PC-9 (cell line): Measurements from ENCODE around the gene KLK13. TPM values are rescaled to one million over a fixed set of nuclear protein-coding genes. Genes with fewer than 3 reads are reported as not detected.

ENCODE experiments used
- BruUV-seq: library from RNA; stranded (reverse); fragments of 400-500 nt; replicated peaks from 2 replicates; lab custom pipeline; 2021; lab: Mats Ljungman, UMichigan
- CTCF ChIA-PET: fragments of 300-600 bp; sonication (Branson Sonifier 250); formaldehyde crosslinking; loops from one replicate; lab custom pipeline; 2022; ENCODE audit warnings: antibody characterized with exemption; lab: Charles Lee
- POLR2A ChIA-PET: fragments of 300-600 bp; sonication (Branson Sonifier 250); formaldehyde crosslinking; loops from one replicate; lab custom pipeline; 2022; ENCODE audit warnings: antibody characterized with exemption; ENCODE audit not compliant: unreplicated experiment; lab: Charles Lee
- DNase-seq, 2 experiments: peaks; one replicate each; pipeline versions ENCODE4 v3.0.0 to v3.0.0-alpha.2; 2015 to 2022; ENCODE audit warnings: mixed read lengths in 1 of 2
- H2AFZ ChIP-seq: fragments of 200-600 bp; sonication (generic); 2 replicates; pipeline ENCODE4 v1.8.1; 2017; ENCODE audit warnings: antibody characterized with exemption
- H3F3A ChIP-seq: fragments of 200-600 bp; sonication (generic); 2 replicates; pipeline ENCODE4 v1.8.1; 2017; ENCODE audit warnings: antibody characterized with exemption, mild to moderate bottlenecking, low read depth; ENCODE audit not compliant: insufficient read depth
- H3K27ac ChIP-seq: fragments of 200-600 bp; sonication (generic); 2 replicates; pipeline ENCODE4 v1.6.1; 2016; ENCODE audit warnings: mixed run types
- H3K27me3 ChIP-seq: fragments of 200-600 bp; sonication (generic); 2 replicates; pipeline ENCODE4 v1.6.1; 2016; ENCODE audit warnings: low read depth, mixed run types; ENCODE audit not compliant: insufficient read depth
- H3K36me3 ChIP-seq: fragments of 200-600 bp; sonication (generic); 2 replicates; pipeline ENCODE4 v1.6.1; 2016; ENCODE audit warnings: low read depth, mixed run types
- H3K4me1 ChIP-seq: fragments of 200-600 bp; sonication (generic); replicated peaks from 2 replicates; pipeline ENCODE4 v1.6.1; 2016; ENCODE audit warnings: mixed run types; ENCODE audit not compliant: insufficient read depth
- H3K4me2 ChIP-seq: fragments of 200-600 bp; sonication (generic); 2 replicates; pipeline ENCODE4 v1.6.1; 2017; ENCODE audit warnings: mixed run types
- H3K4me3 ChIP-seq: fragments of 200-600 bp; sonication (generic); 2 replicates; pipeline ENCODE4 v1.6.1; 2016; ENCODE audit warnings: mixed run types
- H3K79me2 ChIP-seq: fragments of 200-600 bp; sonication (generic); 2 replicates; pipeline ENCODE4 v1.6.1; 2017; ENCODE audit warnings: low read depth, mixed run types
- H3K9me2 ChIP-seq: fragments of 200-600 bp; sonication (generic); 2 replicates; pipeline ENCODE4 v1.8.1; 2017; ENCODE audit warnings: mild to moderate bottlenecking; ENCODE audit not compliant: insufficient read depth
- H3K9me3 ChIP-seq: fragments of 200-600 bp; sonication (generic); 2 replicates; pipeline ENCODE4 v1.8.1; 2016; ENCODE audit warnings: low read depth; ENCODE audit not compliant: insufficient read depth
- H4K20me1 ChIP-seq: fragments of 200-600 bp; sonication (generic); 2 replicates; pipeline ENCODE4 v1.8.1; 2017; ENCODE audit not compliant: insufficient read depth
- CTCF ChIP-seq: fragments of 200-600 bp; sonication (generic); conservative IDR thresholded peaks from 2 replicates; pipeline ENCODE4 v1.6.1; 2017; ENCODE audit warnings: mixed run types, antibody characterized with exemption, mild to moderate bottlenecking, moderate library complexity
- EZH2 ChIP-seq: fragments of 200-600 bp; sonication (generic); IDR thresholded peaks from 2 replicates; pipeline ENCODE4 v1.8.0; 2017; ENCODE audit warnings: antibody characterized with exemption, low read depth
- intact Hi-C: fragments of 100-400 bp; cut with micrococcal nuclease; formaldehyde crosslinking; loops from one replicate; pipeline ENCODE4 v1.10.0; 2022; ENCODE audit not compliant: unreplicated experiment
- total RNA-seq: library from RNA; stranded (reverse); gene quantifications from 2 replicates; pipeline ENCODE4 v1.2.3, GENCODE V29; 2021

The KLK13 gene
- total RNA-seq, 1 experiment from 2014 or later: not detected

GRCh38 chr19:51107406-51108065 lies 42.6 kb upstream of the KLK13 start:
- H3K4me2 ChIP-seq: peak overlapping the region; percentile 93
- H2AFZ ChIP-seq: peak overlapping the region; percentile 86
- H3K36me3 ChIP-seq: peaks cover 8% of the 10 kb centered on the region; the same call in 1 of the 2 replicates
- peaks cover 10% of the 10 kb centered on the region for H3K4me1 ChIP-seq
- POLR2A ChIA-PET: interaction anchor here (1.1 kb wide), 1 partner anchor 87 kb away, joined by 3 read pairs; no protein-coding TSS in a partner anchor
- no peaks in the 10 kb centered on the region for H3K9me3 ChIP-seq
- peaks cover 9% of the 10 kb centered on the region for H3F3A ChIP-seq
- intact Hi-C loops: no loop called here
- BruUV-seq: TSS peak; percentile 54
- peak overlapping the region; percentile 79 for H3K4me3 ChIP-seq
- H3K79me2 ChIP-seq: peaks cover 23% of the 10 kb centered on the region
- no peaks in the 10 kb centered on the region for H3K9me2 ChIP-seq
- no peak for DNase-seq
- H3K27ac ChIP-seq: peak overlapping the region; percentile 36; the same call in 1 of the 2 replicates
- H3K27me3 ChIP-seq: peaks cover 19% of the 10 kb centered on the region
- no peak for TF ChIP-seq CTCF
- CTCF ChIA-PET: no interaction called here
- 0 out of 2 replicates have a peak, but pooled peaks cover 6% of the 10 kb centered on the region for H4K20me1 ChIP-seq

GRCh38 chr19:51103926-51104341 lies 39.0 kb upstream of the KLK13 start:
- Histone ChIP-seq H3K36me3 (peaks cover 8% of the 10 kb centered on the region; the same call in 1 of the 2 replicates), H3K79me2 (peaks cover 23% of the 10 kb centered on the region)
- POLR2A ChIA-PET: no interaction called here

GRCh38 chr19:51102991-51103390 lies 38.1 kb upstream of the KLK13 start:
- H3K79me2 ChIP-seq: peaks cover 23% of the 10 kb centered on the region
- 0 out of 2 replicates have a peak, but pooled peaks cover 5% of the 10 kb centered on the region for H3K4me1 ChIP-seq
- H2AFZ ChIP-seq: no peak overlapping the region
- no peak overlapping the region for H3K27ac ChIP-seq
- H3K36me3 ChIP-seq: peaks cover 8% of the 10 kb centered on the region; the same call in 1 of the 2 replicates
- no peak for TF ChIP-seq EZH2
- TF ChIP-seq CTCF: no peak
- H3K4me3 ChIP-seq: no peak overlapping the region
- DNase-seq: peak in 1 of 2 experiments; percentile 15
- intact Hi-C loops: no loop called here
- no peaks in the 10 kb centered on the region for H3K9me2 ChIP-seq
- POLR2A ChIA-PET: no interaction called here
- peaks cover 11% of the 10 kb centered on the region; the same call in 1 of the 2 replicates for H3F3A ChIP-seq
- CTCF ChIA-PET: no interaction called here
- H3K4me2 ChIP-seq: no peak overlapping the region
- peaks cover 28% of the 10 kb centered on the region; the same call in 1 of the 2 replicates for H4K20me1 ChIP-seq
- no peaks in the 10 kb centered on the region for H3K9me3 ChIP-seq
- BruUV-seq: no TSS peak
- H3K27me3 ChIP-seq: no peaks in the 10 kb centered on the region

More at GRCh38 chr19:51103926-51104341, 39.0 kb upstream of the KLK13 start:
- intact Hi-C loops: no loop called here
- H3K9me3 ChIP-seq: no peaks in the 10 kb centered on the region
- TF ChIP-seq CTCF: no peak
- TF ChIP-seq EZH2: no peak
- H3K4me3 ChIP-seq: no peak overlapping the region
- H3K4me1 ChIP-seq: peaks cover 9% of the 10 kb centered on the region
- no peaks in the 10 kb centered on the region for H3K9me2 ChIP-seq
- H3K4me2 ChIP-seq: no peak overlapping the region
- no peak overlapping the region for H3K27ac ChIP-seq
- DNase-seq: no peak
- peaks cover 28% of the 10 kb centered on the region; the same call in 1 of the 2 replicates for H4K20me1 ChIP-seq
- H3K27me3 ChIP-seq: no peaks in the 10 kb centered on the region
- BruUV-seq: no TSS peak
- H2AFZ ChIP-seq: no peak overlapping the region
- CTCF ChIA-PET: interaction anchor here (0.6 kb wide), 1 partner anchor 195 kb away, joined by 7 read pairs; no protein-coding TSS in a partner anchor
- H3F3A ChIP-seq: peaks cover 11% of the 10 kb centered on the region; the same call in 1 of the 2 replicates
